Glomerular visceral epithelial cell (primary cell): Measurements from ENCODE around the gene ATG7.
"Not testable (repeated sequence)": the region's sequence is repeated elsewhere in the genome, so short reads cannot be mapped to it uniquely, and the experiment has no call there.

Experiments
- DNase-seq: peaks from one replicate; pipeline ENCODE4 v3.0.0-alpha.2; 2016; ENCODE audit errors: extremely low spot score

ATG7 gene

DNA sequence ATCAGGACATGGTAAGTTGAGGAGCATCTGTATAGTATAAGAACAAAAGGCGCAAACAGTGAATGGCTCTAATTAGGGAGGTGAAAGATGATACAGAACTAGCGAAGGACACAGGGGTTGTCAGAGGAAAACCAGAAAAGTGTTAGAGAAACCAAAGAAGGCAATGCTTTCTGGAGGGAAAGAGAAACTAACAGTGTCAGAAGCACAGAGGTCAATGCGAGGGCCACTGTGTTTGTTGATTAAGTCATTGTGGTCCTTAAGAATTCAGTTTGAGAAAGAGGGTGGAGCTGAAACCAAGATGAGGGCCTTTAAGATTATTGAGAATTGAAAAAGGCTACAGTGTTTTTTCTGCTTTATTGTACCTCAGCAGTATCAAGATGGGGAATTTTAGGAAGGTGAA is 28.8 kb downstream of the ATG7 start:
- no peak for DNase-seq

DNA sequence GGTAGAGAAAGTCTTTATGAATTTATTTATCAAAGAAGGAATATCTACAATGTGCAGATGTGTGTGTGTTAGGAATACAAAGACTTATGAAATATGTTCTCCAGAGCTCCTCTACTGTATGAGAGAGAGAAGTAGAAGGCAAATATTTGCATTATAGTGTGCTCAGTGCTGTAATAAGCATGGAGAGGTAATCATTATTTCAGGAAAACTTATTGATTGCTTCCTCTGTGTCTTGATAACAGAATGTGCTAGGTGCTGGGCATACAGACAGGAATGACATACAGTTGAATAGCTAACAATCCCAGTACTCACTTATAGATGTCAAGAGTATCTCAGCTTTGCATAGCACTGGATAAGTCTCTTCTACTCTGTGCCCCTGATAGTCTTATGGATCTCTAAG is 30.2 kb downstream of the ATG7 start:
- no peak for DNase-seq

DNA sequence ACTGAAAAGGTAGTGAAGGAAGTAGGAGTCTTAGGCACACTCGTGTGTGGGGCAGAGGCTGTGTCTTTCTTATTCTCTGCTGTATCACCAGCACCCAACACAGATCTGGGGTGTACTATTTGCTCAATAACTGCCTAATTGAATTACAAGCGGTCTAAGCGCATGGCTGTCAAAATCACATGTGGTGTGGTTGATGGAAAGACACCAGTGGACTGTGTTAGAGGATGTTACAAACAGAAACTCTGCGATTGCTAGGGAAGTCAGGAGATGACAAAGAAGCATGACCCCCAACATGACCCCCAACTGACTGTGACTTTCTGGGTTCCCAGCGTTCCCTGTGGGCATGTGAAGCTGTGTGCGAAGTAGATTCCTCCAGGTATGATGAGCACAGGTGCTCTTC is 32.0 kb downstream of the ATG7 start:
- no peak for DNase-seq

GRCh38 chr3:11305509-11305908 is 33.3 kb downstream of the ATG7 start:
- no peak for DNase-seq

DNA sequence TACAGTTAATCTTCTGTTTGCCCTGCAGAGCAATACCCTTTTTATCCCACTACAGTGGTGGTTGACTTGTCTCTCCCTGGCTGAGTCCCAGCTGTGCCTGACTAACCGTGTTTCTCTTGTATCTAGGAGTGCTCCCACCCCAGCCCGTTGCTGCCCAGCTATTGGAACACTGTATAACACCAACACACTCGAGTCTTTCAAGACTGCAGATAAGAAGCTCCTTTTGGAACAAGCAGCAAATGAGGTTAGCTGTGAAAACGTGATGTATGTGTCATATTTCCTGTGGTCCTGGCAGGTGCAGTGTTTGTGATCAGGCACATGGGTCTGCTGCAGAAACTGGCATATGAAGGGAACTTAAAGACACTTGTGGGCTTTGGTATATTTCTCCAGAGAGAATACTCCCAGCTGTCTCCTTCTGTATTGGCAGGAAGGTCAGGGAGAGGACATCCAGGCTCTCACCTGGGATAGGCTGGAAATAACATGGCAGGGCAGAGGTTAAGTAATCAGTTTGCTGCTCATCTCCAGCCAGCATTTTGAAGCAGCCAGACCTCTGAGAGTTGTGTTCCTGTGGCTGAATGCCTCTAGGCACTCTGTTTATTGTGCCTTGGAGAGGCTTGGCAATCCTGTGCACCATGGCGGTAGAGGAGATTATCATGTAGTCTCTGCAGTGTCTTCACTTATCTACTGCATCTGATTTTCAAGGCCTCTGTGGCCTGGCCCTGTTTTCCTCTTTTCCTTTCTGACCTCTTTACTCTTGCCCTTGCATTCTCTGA is 34.8 kb downstream of the ATG7 start:
- peak; percentile 35 for DNase-seq

DNA sequence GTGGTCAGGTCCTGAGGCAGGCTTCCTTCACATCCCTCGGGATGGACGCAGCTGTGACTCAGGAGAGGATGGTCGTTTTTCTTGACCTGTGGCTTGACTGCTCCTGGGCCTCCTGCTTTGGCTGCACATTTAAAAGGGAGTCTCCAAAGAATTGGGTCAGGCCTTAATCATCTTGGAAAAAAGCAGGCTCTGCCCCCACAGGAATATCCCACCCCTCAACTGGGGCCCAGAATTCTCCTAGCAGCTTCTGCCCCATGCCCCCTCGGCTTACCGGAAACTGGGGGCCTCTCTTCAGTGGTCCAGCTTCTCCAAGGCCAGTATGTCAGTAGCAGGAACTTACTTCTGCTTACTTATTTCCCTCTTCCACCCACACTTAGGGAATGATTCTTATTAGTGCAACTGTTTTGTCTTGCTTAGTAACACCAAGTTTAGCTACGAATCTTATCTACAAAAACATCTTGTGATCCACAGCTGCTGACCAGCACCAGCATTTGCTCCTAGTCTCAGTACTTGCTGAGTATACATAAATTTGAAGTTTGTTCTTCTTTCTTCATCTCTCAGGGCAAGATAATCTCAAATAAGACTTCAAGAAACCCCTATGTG is 35.7 kb downstream of the ATG7 start:
- no peak for DNase-seq

DNA sequence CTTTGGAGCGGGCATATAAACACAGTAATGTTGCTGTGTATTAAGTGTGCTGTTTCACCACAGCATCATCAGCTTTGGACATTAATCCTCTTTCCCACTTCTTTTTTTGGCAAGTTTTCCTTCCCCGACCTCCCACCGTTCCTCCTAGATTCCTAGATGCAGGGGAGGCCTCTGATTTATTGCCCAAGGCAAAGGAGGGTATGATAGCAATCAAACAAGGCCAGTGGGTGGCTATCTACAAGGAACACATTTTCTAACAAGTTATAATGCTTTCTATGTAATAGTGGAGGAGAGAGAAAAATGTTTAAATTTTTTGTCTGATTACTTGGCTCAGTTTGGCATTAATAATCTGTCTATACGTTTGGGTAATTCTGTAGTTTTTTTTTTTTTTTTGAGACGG is 38.1 kb downstream of the ATG7 start:
- DNase-seq = no peak

- no peak for DNase-seq
These were observed 40.0 kb downstream of the ATG7 start for GRCh38 chr3:11312166-11312565.

DNA sequence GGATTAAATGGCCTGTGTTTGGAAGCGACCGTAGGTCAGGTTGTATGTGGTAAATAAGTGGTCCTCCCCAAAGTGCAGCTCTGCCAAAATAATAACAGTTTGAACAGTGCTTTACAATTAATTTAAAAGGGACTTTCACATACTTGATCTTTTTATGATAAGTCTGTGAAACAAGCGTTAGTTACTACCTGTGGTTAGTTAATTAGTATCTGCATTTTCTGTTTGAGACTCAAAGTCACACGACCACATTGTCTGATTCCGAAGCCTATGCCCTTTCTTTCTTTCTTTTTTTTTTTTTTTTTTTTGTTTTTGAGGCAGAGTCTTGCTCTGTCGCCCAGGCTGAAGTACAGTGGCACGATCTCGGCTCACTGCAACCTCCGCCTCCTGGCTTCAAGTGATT is 45.1 kb downstream of the ATG7 start:
- no peak for DNase-seq

GRCh38 chr3:11322931-11323330 is 50.7 kb downstream of the ATG7 start:
- DNase-seq = no peak

- DNase-seq = no peak
These were observed 51.6 kb downstream of the ATG7 start for GRCh38 chr3:11323813-11324212.

DNA sequence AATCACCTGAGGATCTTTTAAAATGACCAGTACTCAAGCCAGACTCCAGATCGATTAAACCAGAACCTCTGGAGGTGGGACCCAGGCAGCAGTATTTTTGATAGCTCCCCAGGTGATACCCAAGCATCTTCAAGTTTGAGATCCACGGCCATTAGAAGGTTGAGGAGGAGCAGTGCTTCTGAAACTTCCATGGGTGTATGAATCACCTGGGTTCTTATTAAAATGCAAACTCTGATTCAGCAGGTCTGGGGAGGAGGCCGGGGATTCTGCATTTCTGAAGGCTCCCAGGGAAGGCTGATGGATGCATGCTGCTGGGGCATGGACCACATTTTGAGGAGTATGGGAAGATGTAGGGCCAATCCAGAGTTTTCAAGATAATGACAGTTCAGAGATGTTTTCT is 55.4 kb downstream of the ATG7 start:
- no peak for DNase-seq

GRCh38 chr3:11328196-11328945 is 56.2 kb downstream of the ATG7 start:
- no peak for DNase-seq

DNA sequence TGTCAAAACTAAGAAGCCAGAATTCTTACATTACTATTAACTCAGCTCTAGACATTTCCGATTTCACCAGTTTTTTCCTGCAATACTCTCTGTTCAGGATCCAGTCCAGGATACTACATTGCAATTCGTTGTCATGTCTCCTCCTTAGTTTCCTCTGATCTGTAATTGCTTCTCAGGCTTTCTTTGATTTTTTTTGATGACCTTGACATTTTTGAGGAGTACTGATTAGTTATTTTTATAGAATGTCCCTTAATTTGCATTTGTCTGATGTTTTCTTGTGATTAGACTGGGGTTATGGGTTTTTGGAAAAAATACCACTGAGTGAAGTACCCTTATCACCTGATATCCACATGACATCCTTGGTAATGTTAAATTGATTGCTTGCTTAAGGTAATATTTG is 57.6 kb downstream of the ATG7 start:
- no peak for DNase-seq

GRCh38 chr3:11331101-11331500 is 58.9 kb downstream of the ATG7 start:
- DNase-seq = no peak

DNA sequence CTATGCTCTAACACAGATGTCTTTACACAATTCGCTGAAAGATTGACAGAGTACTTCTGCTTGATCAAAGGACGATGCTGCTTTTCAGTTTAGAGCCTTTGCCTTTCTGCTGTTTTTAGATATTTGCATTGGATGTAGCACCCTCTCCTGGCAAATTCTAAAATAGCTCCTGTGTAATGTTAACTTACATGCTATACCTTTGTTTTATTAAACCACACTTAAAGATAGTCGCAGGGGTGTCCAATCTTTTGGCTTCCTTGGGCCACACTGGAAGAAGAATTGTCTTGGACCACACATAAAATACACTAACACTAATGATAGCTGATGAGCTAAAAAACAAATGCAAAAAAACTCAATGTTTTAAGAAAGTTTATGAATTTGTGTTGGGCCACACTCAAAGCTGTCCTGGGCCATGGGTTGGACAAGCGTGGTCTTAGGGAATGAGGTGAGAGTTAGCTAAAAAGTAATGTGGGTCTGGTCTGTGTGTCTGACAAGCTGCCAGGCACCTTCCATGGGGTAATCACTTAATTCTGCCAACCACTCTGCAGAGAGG is 62.9 kb downstream of the ATG7 start:
- DNase-seq = peak; percentile 72

GRCh38 chr3:11339541-11339940 is 67.3 kb downstream of the ATG7 start:
- DNase-seq = no peak

GRCh38 chr3:11346416-11346815 is 74.2 kb downstream of the ATG7 start:
- DNase-seq = peak; percentile 54

DNA sequence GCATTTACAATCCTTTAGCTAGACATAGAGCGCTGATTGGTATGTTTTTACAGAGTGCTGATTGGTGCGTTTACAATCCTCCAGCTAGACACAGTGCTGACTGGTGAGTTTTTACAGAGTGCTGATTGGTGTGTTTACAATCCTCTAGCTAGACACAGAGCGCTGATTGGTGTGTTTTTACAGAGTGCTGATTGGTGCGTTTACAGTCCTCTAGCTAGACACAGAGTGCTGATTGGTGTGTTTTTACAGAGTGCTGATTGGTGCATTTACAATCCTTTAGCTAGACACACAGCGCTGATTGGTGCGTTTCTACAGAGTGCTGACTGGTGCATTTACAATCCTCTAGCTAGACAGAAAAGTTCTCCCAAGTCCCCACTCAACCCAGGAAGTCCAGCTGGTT is 76.7 kb downstream of the ATG7 start:
- DNase-seq = not testable (repeated sequence)

DNA sequence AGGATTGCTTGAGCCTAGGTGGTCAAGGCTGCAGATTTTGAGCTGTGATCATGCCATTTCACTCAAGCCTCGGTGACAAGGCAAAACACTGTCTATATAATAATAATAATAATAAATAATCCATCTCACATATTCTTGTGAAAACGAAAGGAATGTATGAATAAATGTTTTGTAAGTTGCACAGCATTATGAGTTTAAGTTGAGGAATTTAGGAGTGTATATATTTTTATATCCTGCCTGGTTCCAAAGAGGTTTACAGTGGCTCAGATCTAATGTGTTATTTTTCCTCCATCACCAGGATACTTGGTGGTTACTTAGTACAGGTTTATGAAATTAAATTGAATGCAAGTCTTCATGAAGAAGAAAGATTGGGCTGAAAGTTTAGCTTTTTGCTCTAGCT is 77.2 kb downstream of the ATG7 start:
- DNase-seq = no peak

- no peak for DNase-seq
These were observed 78.2 kb downstream of the ATG7 start for GRCh38 chr3:11350374-11350773.

DNA sequence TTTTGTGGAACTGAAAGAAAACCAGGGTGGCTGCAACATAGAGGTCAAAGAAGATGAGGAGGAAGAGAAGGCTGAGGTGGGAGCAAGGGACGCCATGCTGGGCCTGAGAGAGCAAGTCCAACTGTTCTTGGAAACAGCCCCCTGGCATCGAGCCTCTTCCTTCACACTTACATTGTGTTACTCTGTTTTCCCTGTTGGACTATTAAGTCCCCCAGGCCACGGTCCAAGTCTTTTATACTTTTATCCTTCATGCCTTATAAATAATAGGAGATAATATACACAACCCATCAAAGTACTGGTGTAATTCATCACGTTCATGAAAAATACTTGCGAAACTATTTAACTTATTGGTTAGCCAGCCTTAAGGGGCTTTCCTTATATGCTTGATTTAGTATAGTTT is 79.3 kb downstream of the ATG7 start:
- DNase-seq = no peak

GRCh38 chr3:11356269-11356668 is 84.1 kb downstream of the ATG7 start:
- DNase-seq = no peak
